Gastroesophageal sphincter (tissue), 3 donors: ENCODE measurements around the gene SLC24A3.

ENCODE experiments used
- EP300 ChIP-seq: sonication (generic); formaldehyde crosslinking; IDR thresholded peaks from one replicate; pipeline ENCODE4 v1.6.1; 2017; ENCODE audit warnings: antibody characterized with exemption, mild to moderate bottlenecking
- TF ChIP-seq, protein P1 (sequence below), 4 experiments: fragments of 200-600 bp in 2 of 4; fragments of 450-650 bp in 2 of 4; sonication (generic) in 1 of 4; IDR thresholded peaks; one replicate each; pipeline ENCODE4 v1.5.1; 2017 to 2019; ENCODE audit warnings: antibody characterized with exemption in 4 of 4, mild to moderate bottlenecking in 2 of 4, moderate library complexity in 2 of 4

DNA sequence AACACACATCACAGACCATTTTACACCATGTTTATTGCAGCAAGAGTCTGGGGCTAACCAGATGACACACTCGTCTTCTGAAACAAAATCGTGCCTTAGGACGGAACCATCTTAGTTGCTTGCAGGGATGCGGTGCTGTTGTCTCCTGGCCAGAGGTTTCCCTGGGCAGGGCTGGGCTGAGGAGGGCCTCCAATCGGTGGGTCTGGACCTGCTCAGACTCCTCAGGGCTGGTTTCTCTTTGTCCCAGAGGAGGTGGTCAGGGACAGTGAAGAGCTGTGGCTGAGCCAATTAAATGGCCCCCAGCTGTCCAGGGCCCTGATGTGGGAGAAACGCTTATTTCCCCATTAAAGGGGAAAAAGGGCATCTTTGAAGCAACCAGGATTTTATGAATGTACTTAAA lies 117.6 kb downstream of the SLC24A3 start:
- TF ChIP-seq, protein P1, sequence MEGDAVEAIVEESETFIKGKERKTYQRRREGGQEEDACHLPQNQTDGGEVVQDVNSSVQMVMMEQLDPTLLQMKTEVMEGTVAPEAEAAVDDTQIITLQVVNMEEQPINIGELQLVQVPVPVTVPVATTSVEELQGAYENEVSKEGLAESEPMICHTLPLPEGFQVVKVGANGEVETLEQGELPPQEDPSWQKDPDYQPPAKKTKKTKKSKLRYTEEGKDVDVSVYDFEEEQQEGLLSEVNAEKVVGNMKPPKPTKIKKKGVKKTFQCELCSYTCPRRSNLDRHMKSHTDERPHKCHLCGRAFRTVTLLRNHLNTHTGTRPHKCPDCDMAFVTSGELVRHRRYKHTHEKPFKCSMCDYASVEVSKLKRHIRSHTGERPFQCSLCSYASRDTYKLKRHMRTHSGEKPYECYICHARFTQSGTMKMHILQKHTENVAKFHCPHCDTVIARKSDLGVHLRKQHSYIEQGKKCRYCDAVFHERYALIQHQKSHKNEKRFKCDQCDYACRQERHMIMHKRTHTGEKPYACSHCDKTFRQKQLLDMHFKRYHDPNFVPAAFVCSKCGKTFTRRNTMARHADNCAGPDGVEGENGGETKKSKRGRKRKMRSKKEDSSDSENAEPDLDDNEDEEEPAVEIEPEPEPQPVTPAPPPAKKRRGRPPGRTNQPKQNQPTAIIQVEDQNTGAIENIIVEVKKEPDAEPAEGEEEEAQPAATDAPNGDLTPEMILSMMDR (IDR thresholded peaks at IDR 0.05): no peak
- no peak for TF ChIP-seq EP300
